Retina (tissue), 1 donor: Measurements from ENCODE around the gene CPNE7.
"Not testable (repeated sequence)": the region's sequence is repeated elsewhere in the genome, so short reads cannot be mapped to it uniquely, and the experiment has no call there.

Source experiments
- DNase-seq: peaks from one replicate; pipeline ENCODE4 v3.0.0-alpha.2; 2016

Gene CPNE7

DNA sequence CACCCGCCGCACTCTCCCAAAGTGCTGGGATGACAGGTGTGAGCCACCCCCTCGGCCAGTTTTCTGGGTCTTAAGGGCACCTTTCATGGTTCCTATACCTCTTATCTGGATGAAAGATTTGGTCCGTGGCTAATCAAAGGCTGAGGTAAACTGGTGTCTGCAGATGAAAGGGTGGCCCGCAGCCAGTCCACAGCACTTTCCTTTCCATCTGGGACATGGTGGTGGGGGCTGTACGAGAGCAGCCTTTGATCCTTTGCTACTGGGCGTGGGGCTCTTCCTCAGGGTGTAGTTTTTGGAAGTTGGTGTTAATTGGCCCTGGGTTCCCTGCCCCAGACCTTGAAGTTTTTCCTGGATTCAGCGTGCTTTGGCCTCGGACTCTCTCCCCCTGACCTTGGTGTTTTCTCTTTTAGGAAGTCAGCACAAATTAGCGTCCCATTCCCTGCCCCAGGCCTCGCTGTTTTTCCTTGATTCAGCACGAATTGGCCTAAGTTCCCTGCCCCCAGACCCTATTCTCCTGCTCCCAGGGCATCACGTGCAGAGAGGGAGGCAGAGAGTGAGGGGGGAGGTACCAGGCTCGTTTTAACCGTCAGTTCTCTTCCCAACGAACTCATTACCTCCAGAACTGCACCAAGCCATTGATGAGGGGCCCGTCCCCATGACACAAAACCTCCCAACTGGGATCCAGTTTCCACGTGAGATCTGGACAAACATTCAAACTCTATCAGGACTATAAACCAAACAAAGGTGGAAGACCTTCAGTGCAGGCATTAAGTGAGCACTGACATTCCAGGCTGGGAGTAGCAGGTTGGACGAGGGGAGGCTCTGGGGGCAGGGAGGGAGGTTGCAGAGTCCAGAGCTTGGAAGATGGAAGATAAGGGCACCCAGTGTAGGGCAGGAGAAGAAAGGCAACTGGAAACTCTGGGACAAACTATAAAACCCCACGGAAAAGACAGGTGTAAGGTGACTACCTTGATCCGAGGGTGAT lies 49.5 kb downstream of the CPNE7 start:
- no peak for DNase-seq

DNA sequence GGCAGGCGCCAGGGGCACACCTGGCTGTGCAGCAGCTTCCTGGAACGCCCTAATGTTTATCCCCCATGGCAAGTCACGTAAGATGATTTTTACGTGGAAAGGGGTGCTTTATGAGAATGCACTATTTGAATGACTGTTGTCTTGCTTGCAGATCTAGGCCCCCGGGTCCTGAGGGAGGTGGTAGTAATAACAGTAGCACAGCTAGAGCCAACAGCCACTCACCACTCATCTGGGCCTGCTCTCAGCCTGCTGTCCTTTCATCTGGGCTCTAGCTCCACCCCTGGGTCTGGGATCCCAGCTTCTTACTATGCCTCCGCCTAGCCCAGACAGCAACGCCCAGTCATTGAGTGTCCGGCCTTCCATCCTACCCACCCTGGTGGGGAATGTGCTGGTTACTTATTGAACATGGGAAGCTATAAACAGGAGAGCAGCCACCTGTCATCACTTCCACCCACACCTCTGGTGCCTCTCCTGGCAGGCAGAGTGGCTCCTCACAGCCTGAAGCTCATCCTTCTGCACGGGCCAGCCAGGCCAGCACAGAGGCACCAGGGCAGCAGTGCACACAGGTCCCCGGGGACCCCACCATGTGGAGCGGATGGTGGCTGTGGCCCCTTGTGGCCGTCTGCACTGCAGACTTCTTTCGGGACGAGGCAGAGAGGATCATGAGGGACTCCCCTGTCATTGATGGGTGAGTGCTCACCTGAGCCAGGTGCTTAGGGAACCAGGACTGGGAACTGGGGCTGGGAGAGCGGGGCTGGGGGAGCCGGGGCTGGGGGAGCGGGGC lies 54.5 kb downstream of the CPNE7 start:
- DNase-seq, result no peak

DNA sequence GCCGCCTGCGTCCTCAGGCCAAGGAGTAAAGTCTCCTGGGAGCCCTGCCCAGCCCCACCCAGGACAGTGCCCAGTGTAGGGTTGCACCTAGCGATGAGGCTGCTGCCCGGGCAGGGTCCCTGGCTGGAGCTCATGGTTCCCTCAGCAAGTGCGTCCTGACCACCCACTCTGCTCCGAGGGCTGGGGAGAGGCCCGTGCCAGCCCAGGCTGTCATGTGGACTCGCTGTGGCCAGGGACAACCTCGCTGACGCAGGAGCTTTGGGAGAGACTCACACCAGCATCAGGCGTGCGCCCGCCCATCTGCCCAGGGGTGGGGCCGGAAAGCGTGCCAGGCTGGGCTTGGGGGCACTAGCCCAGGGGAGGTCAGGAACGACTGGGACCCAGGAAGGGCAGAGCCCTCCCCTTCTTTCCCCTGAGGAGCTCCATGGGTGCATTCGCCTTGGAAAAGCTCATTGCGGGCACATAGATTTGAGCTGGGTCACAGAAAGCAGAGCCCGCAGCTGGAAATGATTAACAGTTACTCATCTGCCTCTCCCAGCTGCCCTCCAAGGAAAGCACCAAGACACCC lies 57.6 kb downstream of the CPNE7 start:
- no peak for DNase-seq

DNA sequence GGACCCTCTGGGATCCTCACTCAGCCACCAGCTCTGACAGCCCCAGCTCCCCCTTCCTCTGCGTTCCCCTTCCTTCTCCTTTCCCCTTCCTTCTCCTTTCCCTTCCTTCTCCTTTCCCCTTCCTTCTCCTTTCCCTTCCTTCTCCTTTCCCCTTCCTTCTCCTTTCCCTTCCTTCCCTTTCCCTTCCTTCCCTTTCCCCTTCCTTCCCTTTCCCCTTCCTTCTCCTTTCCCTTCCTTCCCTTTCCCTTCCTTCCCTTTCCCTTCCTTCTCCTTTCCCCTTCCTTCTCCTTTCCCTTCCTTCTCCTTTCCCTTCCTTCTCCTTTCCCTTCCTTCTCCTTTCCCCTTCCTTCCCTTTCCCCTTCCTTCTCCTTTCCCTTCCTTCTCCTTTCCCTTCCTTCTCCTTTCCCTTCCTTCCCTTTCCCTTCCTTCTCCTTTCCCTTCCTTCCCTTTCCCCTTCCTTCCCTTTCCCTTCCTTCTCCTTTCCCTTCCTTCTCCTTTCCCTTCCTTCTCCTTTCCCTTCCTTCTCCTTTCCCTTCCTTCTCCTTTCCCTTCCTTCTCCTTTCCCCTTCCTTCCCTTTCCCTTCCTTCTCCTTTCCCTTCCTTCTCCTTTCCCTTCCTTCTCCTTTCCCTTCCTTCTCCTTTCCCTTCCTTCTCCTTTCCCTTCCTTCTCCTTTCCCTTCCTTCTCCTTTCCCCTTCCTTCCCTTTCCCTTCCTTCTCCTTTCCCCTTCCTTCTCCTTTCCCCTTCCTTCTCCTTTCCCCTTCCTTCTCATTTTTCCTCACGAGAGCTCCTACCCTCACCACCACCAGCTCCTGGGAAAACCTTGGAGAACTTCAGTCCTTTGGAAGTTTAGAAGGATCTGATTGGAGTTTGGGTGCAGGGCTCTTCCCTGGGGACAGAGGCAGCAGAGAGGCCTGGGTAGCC lies 59.2 kb downstream of the CPNE7 start:
- DNase-seq, result not testable (repeated sequence)

DNA sequence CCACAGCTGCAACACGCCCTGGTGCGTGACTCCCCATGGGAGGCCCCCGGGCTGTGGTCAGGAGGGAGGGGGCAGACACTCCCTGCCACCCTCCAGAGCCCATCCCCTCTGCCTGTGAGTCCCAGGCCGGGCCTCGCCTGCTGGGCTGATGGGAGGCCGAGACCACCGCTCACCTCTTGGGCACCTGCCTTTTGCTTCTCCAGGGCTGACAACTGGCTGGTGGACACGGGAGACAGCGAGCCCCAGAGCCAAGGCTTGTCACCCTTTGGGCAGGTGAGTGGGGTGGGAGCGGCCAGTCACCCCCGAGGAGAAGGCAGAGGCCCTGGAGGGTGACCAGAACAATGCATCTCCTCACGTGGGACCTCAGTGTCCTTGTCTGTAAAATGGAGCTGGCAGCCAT lies 61.1 kb downstream of the CPNE7 start:
- DNase-seq, result no peak

DNA sequence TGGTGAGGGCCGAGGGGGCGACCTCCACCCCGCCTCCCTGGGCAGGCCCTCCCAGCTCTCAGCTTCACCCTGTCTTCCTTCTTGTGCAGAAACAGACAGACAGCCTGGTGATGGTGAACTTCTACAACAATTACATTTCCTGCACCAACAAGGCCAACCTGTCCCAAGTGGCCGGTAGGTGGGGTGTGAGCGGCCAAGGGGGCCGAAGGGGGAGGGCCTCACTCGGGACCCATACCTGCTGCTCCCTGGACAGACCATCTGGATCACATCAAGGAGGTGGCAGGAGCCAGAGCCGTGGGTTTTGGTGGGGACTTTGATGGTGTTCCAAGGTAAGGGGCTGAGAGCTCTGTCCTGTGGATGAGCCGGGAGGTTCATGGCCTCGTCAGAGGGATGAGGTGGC lies 61.8 kb downstream of the CPNE7 start:
- no peak for DNase-seq

DNA sequence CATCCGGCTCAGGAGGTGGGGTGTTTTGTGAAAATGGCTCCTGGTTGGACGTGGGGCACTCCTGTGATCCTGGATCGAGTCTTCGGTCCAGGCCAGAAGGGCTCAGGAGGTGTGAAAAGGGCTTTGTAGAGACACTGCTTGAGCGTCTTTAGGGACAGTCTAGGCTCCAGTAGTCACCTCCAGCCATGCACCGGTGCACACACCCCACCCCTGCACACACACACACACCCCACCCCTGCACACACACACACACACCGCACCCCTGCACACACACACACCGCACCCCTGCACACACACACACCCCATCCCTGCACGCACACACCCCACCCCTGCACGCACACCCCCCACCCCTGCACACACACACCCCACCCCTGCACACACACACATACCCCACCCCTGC lies 62.9 kb downstream of the CPNE7 start:
- no peak for DNase-seq

DNA sequence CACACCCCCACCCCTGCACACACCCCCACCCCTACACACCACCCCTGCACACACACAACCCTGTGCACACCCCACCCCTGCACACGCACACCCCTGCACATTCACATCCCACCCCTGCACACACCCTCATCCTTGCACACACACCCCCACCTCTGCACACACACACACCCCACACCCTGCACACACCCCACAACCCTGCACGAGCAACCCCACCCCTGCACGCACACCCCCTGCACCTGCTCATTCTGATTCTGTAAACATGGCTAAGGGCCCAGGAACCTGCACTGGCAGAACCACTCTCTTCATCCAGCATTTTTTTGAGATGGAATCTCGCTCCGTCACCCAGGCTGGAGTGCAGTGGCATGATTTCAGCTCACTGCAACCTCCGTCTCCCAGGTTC lies 63.8 kb downstream of the CPNE7 start:
- DNase-seq, result no peak

DNA sequence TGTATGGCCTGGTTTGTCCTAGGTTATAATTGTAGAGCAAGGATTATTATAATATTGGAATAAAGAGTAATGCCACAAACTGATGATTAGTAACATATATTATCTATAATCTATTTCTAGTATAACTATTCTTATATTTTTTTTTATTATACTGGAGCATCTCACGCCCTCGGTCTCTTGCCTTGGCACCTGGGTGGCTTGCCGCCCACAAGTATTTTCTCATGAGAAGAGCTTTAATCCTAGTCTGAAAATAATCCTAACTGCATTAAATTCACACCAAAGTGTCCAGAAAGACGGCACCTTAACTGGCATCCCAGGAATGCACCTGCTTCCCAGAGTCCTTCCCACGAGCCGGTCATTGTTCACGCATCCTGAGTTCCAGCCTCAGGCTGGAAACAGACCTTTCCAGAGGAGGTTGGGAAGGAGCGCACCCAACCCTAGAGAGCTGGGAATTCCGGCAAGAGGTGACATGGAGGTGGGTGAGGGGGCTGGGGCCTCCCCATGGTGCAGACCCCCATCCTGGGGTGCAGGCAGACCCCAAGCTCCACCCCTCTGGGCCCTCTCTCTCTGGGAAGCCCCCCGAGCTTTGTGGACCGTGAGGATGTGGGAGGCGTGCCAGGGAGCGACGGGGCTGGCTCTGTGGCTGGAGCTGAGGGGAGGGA lies 66.0 kb downstream of the CPNE7 start:
- no peak for DNase-seq

DNA sequence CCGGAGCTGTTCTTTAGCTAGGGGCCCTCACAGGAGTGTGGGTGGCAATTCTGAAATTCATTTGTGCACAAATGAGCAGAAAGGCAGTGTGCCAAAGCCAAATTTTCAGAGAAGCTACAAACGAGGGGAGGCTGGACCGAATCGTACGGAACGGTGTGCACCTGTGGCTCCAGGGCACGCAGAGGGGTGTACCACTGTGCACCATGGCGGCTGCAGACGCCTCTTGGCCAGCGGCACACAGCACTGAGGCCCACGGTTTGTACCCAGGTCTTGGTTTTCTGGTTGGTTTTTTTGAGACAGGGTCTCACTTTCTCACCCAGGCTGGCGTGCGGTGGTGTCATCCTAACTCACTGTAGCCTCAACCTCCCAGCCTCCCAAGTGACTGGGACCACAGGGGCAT lies 67.0 kb downstream of the CPNE7 start:
- DNase-seq, result no peak

DNA sequence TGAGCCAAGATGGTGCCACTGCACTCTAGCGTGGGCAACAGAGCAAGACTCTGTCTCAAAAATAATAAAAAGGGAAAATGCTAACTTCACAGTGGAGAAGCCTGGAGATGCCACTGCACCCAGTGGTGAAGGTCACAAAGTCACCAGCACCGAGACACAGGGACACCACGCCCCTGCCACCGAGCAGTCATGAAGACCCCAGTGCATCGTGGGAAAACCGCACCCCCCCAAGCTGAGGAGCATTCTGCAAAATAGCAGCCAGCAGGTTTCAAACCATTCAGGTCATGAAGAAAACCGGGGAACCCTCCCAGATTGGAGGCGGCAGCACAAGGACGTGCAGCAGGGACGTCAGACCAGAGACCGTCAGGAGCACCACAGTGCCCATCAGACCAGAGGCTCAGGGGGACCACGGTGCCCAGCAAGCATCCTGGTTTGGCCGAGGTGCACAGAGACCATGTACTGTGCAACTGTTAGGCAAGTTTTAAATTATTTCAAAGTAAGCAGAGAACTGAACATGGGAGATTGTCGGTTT lies 68.3 kb downstream of the CPNE7 start:
- no peak for DNase-seq

DNA sequence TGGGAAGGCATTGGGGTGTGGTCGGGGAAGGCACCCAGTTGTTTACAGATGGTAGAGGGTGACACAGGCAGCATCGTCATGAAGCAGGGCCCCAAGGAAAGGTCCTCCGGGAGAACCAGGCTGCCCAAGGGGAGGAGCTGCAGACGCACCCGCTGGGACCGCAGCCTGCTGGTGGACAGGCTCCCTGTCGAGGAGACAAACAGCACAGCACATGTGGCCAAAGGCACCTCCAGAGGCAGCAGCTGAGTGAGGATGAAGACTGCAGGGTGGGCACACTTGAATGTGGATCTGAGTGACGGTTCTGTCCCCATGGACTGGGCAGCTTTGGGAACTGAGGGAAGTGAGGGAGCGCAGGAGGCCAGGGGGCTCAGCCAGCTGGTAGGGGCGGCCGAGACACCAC lies 69.6 kb downstream of the CPNE7 start:
- DNase-seq, result no peak

DNA sequence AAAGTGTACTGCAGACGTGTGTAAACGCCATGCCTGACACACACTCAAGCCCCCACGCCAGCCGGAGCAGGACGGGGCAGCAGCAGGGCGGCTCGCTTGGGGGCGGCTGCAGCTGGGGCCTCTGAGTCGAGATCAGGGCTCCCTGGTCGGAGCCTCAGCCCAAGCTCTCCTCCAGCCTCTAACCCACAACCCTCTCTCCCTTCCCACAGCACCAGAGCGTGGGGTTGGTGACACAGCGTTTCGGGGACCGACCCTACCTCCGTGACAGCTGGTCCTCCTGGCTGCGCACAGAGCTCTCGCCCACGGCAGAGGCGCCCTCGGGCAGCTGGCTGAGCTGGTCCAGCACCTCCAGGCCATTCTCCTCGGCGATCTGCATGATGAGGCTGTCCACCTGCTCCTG lies 70.7 kb downstream of the CPNE7 start:
- DNase-seq, result no peak
